CD4-positive, alpha-beta T cell (primary cell): ENCODE results near the gene ADCY7. TPM values are rescaled to one million over a fixed set of nuclear protein-coding genes. Genes with fewer than 3 reads are reported as not detected.

Experiments used
- ATAC-seq: fragments of 200-7000 bp; cut with Tn5 transposase; one replicate; pipeline ENCODE4 v1.10.0; 2022; ENCODE audit warnings: mild to moderate bottlenecking; ENCODE audit not compliant: poor library complexity
- CTCF ChIA-PET: fragments of 350-600 bp; sonication (Branson Sonifier 250); formaldehyde crosslinking; loops from one replicate; lab custom pipeline; 2021; ENCODE audit warnings: antibody characterized with exemption, inconsistent platforms; lab: Charles Lee
- POLR2A ChIA-PET: fragments of 350-600 bp; sonication (Branson Sonifier 250); formaldehyde crosslinking; loops from one replicate; lab custom pipeline; 2021; ENCODE audit warnings: antibody characterized with exemption, inconsistent platforms; lab: Charles Lee
- DNase-seq, 14 experiments: peaks; one replicate each; pipeline ENCODE4 v3.0.0-alpha.2; 2013 to 2020; ENCODE audit warnings: mixed read lengths in 2 of 14
- H3K27ac ChIP-seq, 2 donors: one replicate each; pipeline versions ENCODE4 v1.5.1 to v1.7.0; 2013; ENCODE audit warnings: low read length in 2 of 2, low read depth in 1 of 2, mild to moderate bottlenecking in 1 of 2
- H3K27me3 ChIP-seq, 2 experiments: 1 replicate in 1 of 2; 2 replicates in 1 of 2; pipeline versions ENCODE4 v1.6.1 to v1.7.0; 2013; ENCODE audit warnings: low read length in 2 of 2, control low read depth in 1 of 2, mild to moderate bottlenecking in 1 of 2, moderate library complexity in 1 of 2; ENCODE audit not compliant: insufficient read depth in 2 of 2, control insufficient read depth in 1 of 2
- H3K36me3 ChIP-seq: one replicate; pipeline ENCODE4 v1.6.1; 2013; ENCODE audit warnings: low read length, control low read depth; ENCODE audit not compliant: insufficient read depth
- H3K4me1 ChIP-seq: one replicate; pipeline ENCODE4 v1.6.1; 2013; ENCODE audit warnings: low read length, control low read depth; ENCODE audit not compliant: insufficient read depth
- H3K4me3 ChIP-seq: one replicate; pipeline ENCODE4 v1.5.1; 2013; ENCODE audit warnings: mild to moderate bottlenecking, low read length, moderate library complexity
- H3K9me3 ChIP-seq, 2 experiments: 1 replicate in 1 of 2; 2 replicates in 1 of 2; pipeline versions ENCODE4 v1.6.1 to v1.7.0; 2013; ENCODE audit warnings: low read length in 2 of 2, mild to moderate bottlenecking in 2 of 2, control low read depth in 1 of 2, moderate library complexity in 1 of 2; ENCODE audit not compliant: control insufficient read depth in 1 of 2, insufficient read depth in 1 of 2
- H3K27ac Mint-ChIP-seq: one replicate; pipeline ENCODE4 v1.8.0; 2020; ENCODE audit warnings: mixed read lengths
- H3K27me3 Mint-ChIP-seq: one replicate; pipeline ENCODE4 v1.8.0; 2021; ENCODE audit warnings: mixed read lengths
- H3K36me3 Mint-ChIP-seq: one replicate; pipeline ENCODE4 v1.8.0; 2021; ENCODE audit warnings: low read depth, mixed read lengths
- H3K4me1 Mint-ChIP-seq: one replicate; pipeline ENCODE4 v1.8.0; 2021; ENCODE audit warnings: low read depth, mixed read lengths
- H3K4me3 Mint-ChIP-seq: one replicate; pipeline ENCODE4 v1.8.0; 2020; ENCODE audit warnings: mild to moderate bottlenecking, mixed read lengths
- H3K9me3 Mint-ChIP-seq: one replicate; pipeline ENCODE4 v1.8.0; 2020; ENCODE audit warnings: mixed read lengths
- CTCF ChIP-seq: fragments of 200-600 bp; IDR thresholded peaks from one replicate; pipeline ENCODE4 v1.8.0; 2022; ENCODE audit warnings: antibody characterized with exemption, mild to moderate bottlenecking
- intact Hi-C, 2 experiments: fragments of 100-400 bp; cut with DNase I in 1 of 2; cut with micrococcal nuclease in 1 of 2; formaldehyde crosslinking; loops; one replicate each; pipeline versions ENCODE4 v1.15.1 to v1.9.0; 2023 to 2025; cut with DNase I, micrococcal nuclease
- total RNA-seq, 174 experiments: library from RNA in 2 of 174; stranded (reverse) in 2 of 174; gene quantifications; one replicate each; pipeline ENCODE4 v1.2.3 and lab custom pipeline; 2021 to 2026

Gene ADCY7
- total RNA-seq, 2 experiments from 2014 or later: 136 to 147 TPM

DNA sequence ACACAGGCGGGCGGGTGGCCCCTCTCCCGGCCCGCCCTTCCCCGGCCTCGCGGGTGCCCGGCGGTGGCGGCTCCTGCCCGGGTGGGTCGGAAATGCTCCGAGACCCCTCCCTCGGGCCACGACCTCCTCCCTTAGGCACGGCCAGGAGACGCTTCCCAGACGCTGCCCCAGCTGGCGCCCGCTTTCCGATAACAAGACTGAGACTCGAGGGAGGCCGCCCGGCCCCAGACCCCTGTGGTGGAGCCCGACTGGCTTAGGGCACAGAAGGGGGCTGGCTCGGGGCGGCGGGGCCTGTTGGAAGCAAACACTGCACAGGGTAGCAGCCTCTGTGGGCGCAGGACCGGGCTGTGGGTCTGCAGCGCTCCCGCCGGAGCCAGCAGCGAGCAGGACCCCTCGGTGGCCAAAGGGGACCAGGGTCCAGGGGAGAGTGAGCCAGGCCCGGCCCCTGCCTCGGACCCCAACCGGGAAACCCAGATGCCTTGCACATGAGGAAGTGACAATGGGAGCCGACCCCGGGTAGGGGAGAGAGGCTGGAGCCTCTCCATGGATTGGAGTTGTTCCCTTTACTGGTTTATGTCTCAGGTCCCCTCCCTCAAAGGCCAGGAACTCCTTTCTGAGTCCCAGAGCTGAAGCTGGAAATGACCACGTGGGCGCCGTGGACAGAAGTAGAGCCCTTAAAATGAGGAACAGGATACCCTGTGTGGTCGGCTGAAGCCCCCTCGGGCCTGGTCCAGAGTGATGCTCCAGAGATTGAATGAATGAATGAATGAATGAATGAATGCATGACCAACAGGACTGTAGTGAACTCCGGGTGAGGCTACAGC is 19.8 kb upstream of the ADCY7 start:
- Mint-ChIP-seq H3K4me1 (peaks cover 7% of the 10 kb centered on the region), H3K27me3 (no peaks in the 10 kb centered on the region), H3K4me3 (peak overlapping the region; percentile 76), H3K9me3 (no peaks in the 10 kb centered on the region), H3K36me3 (no peaks in the 10 kb centered on the region), H3K27ac (no peak overlapping the region)
- DNase-seq: peak in 1 of 14 experiments; percentile 16
- ChIA-PET CTCF (interaction anchor here (1.1 kb wide), 1 partner anchor 41 kb away, joined by 3 read pairs; no protein-coding TSS in a partner anchor), POLR2A (interaction anchor here (0.9 to 1.3 kb wide), 2 partner anchors 28 to 83 kb away, joined by 3 to 5 read pairs; no protein-coding TSS in a partner anchor)
- H3K4me1 ChIP-seq: peaks cover 21% of the 10 kb centered on the region
- peak overlapping the region; percentile 59 for H3K4me3 ChIP-seq
- H3K9me3 ChIP-seq: no peaks in the 10 kb centered on the region
- ATAC-seq: peak; percentile 16
- no peak for TF ChIP-seq CTCF
- intact Hi-C loops: no loop called here
- H3K27ac ChIP-seq: no peak overlapping the region
- no peaks in the 10 kb centered on the region for H3K27me3 ChIP-seq
- no peaks in the 10 kb centered on the region for H3K36me3 ChIP-seq

GRCh38 chr16:50247123-50247905 is 19.0 kb upstream of the ADCY7 start:
- intact Hi-C loops: no loop called here
- Histone ChIP-seq H3K4me1 (peaks cover 21% of the 10 kb centered on the region), H3K27me3 (no peaks in the 10 kb centered on the region), H3K27ac (no peak overlapping the region), H3K9me3 (no peaks in the 10 kb centered on the region), H3K4me3 (no peak overlapping the region), H3K36me3 (no peaks in the 10 kb centered on the region)
- ChIA-PET CTCF (no interaction called here), POLR2A (no interaction called here)
- no peak overlapping the region for H3K27ac Mint-ChIP-seq
- TF ChIP-seq CTCF: no peak
- no peaks in the 10 kb centered on the region for H3K27me3 Mint-ChIP-seq
- DNase-seq (no peak), ATAC-seq (no peak)
- no peaks in the 10 kb centered on the region for H3K36me3 Mint-ChIP-seq
- no peaks in the 10 kb centered on the region for H3K9me3 Mint-ChIP-seq
- peak overlapping the region; percentile 76 for H3K4me3 Mint-ChIP-seq
- peaks cover 7% of the 10 kb centered on the region for H3K4me1 Mint-ChIP-seq

DNA sequence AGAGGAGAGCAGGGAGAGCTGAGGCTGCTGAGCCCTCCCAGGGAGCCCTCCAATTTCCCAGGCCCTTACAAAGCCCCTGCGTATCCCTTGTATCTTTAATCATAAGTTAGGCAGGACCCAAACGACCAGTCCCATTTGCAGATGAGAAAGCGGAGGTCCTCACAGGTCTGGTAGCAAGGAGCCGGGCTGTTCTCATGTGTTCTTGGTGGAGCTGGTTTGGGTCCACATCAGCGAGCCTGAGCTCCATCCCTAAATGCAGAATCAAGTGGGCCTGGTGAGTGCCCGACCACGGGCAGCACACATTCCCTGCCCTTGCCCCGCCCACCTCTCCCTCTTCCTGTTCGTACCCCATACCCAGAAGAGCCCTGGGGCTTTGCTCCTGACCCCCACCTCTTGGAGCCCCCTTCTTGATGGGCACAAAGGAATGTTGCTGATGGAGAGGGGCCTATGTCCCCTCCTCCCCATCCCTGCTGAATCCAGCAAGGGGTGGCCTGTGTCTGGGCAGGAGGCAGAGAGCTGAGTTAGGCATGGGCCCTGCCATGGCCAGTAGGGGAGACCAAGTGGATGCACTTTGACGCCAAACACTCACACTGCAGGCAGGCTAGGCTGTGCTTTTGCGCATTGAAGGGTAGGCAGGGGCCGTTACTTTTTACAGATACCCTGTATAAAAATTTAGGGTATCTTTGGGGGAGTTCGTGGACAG is 18.3 kb upstream of the ADCY7 start:
- no peak overlapping the region for H3K27ac ChIP-seq
- Mint-ChIP-seq H3K27me3 (no peaks in the 10 kb centered on the region), H3K36me3 (no peaks in the 10 kb centered on the region), H3K9me3 (no peaks in the 10 kb centered on the region), H3K4me3 (peak overlapping the region; percentile 74), H3K4me1 (peaks cover 7% of the 10 kb centered on the region), H3K27ac (no peak overlapping the region)
- peaks cover 21% of the 10 kb centered on the region for H3K4me1 ChIP-seq
- no peaks in the 10 kb centered on the region for H3K27me3 ChIP-seq
- CTCF ChIA-PET: no interaction called here
- H3K36me3 ChIP-seq: no peaks in the 10 kb centered on the region
- no peak for TF ChIP-seq CTCF
- DNase-seq (no peak), ATAC-seq (no peak)
- intact Hi-C loops: no loop called here
- H3K9me3 ChIP-seq: no peaks in the 10 kb centered on the region
- no peak overlapping the region for H3K4me3 ChIP-seq
- POLR2A ChIA-PET: no interaction called here
